HG02678 (cell line): ENCODE measurements around the gene FPR1.

Experiments used
- ATAC-seq: cut with Tn5 transposase; IDR thresholded peaks from one replicate; pipeline ENCODE4 v1.9.1; 2021; ENCODE audit warnings: mild to moderate bottlenecking, moderate library complexity; ENCODE audit not compliant: unreplicated experiment

Gene FPR1

GRCh38 chr19:51751655-51752054 lies at the start of gene FPR1:
Gene FPR1 (minus strand): TSS chr19:51751878. CDS start chr19:51746994, 4,884 bp downstream.
- no peak for ATAC-seq

- ATAC-seq, result no peak
Measured at GRCh38 chr19:51800473-51801244, 49.0 kb upstream of the FPR1 start.

GRCh38 chr19:51799774-51800472 lies 48.2 kb upstream of the FPR1 start:
- no peak for ATAC-seq

- no peak for ATAC-seq
Measured at GRCh38 chr19:51799034-51799773, 47.5 kb upstream of the FPR1 start.

- no peak for ATAC-seq
Measured at GRCh38 chr19:51798062-51798461, 46.4 kb upstream of the FPR1 start.

GRCh38 chr19:51797480-51797879 lies 45.8 kb upstream of the FPR1 start:
- no peak for ATAC-seq

- ATAC-seq, result no peak
Measured at GRCh38 chr19:51796195-51796679, 44.6 kb upstream of the FPR1 start.

- no peak for ATAC-seq
Measured at GRCh38 chr19:51794885-51795490, 43.3 kb upstream of the FPR1 start, which contains the start of gene FPR3. Gene FPR3 (plus strand): TSS chr19:51795157. CDS start chr19:51823749, 28,592 bp downstream.

- no peak for ATAC-seq
Measured at GRCh38 chr19:51793994-51794393, 42.3 kb upstream of the FPR1 start.

GRCh38 chr19:51792932-51793331 lies 41.3 kb upstream of the FPR1 start:
- ATAC-seq, result no peak

GRCh38 chr19:51789061-51789795 lies 37.5 kb upstream of the FPR1 start:
- ATAC-seq, result no peak

GRCh38 chr19:51788029-51788428 lies 36.4 kb upstream of the FPR1 start:
- no peak for ATAC-seq

- ATAC-seq, result no peak
Measured at GRCh38 chr19:51786646-51787494, 35.2 kb upstream of the FPR1 start.

GRCh38 chr19:51784922-51785690 lies 33.4 kb upstream of the FPR1 start:
- ATAC-seq, result no peak

- no peak for ATAC-seq
Measured at GRCh38 chr19:51784109-51784785, 32.6 kb upstream of the FPR1 start.

- ATAC-seq, result no peak
Measured at GRCh38 chr19:51783372-51783771, 31.7 kb upstream of the FPR1 start.

- no peak for ATAC-seq
Measured at GRCh38 chr19:51781999-51782398, 30.3 kb upstream of the FPR1 start.

GRCh38 chr19:51780270-51780669 lies 28.6 kb upstream of the FPR1 start:
- no peak for ATAC-seq
